Tibial nerve (tissue), 4 donors: ENCODE results near the gene OR52K1.

Experiments used
- CTCF ChIP-seq, 5 experiments: fragments of 200-600 bp in 3 of 5; fragments of 450-650 bp in 2 of 5; sonication (generic) in 3 of 5; IDR thresholded peaks; one replicate each; pipeline ENCODE4 v1.5.1; 2016 to 2019; ENCODE audit warnings: antibody characterized with exemption in 5 of 5, mild to moderate bottlenecking in 3 of 5, moderate library complexity in 2 of 5
- EP300 ChIP-seq, 2 donors: sonication (generic); formaldehyde crosslinking; IDR thresholded peaks; one replicate each; pipeline ENCODE4 v1.6.1; 2017; ENCODE audit warnings: antibody characterized with exemption in 2 of 2, mild to moderate bottlenecking in 1 of 2
- POLR2A ChIP-seq, 2 donors: fragments of 450-650 bp; IDR thresholded peaks; one replicate each; pipeline ENCODE4 v1.6.1; 2017; ENCODE audit warnings: antibody characterized with exemption in 2 of 2, mild to moderate bottlenecking in 2 of 2, moderate library complexity in 2 of 2

GRCh38 chr11:4467811-4468606 is 14.4 kb upstream of the OR52K1 start:
- no peak for TF ChIP-seq POLR2A (IDR thresholded peaks at IDR 0.05)
- no peak for TF ChIP-seq CTCF (IDR thresholded peaks at IDR 0.05)
- no peak for TF ChIP-seq EP300 (IDR thresholded peaks at IDR 0.05)
